ENCODE data around the gene SYNCRIP. TPM values are rescaled to one million over a fixed set of nuclear protein-coding genes. Genes with fewer than 3 reads are reported as not detected.
A peak's percentile ranks its signal among the peaks of the same experiment; 100 is the strongest.

The SYNCRIP gene
- total RNA-seq, 1 experiment from 2014 or later: 199 TPM

DNA sequence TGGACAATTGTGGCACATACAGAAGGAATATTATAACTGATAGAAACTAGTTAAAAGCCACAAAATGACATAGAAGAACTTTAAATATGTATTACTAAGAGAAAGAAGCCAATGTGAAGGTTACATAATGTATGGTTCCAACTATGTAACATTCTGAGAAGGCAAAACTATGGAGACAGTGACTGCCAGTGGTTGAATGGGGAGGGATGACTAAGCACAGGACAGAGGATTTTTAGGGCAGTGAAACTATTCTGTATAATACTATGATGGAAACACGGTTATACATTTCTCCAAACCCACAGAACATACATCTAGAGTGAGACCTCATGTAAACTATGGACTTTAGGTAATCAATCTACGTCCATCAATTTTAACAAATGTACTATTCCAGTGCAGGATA is 22.4 kb downstream of the SYNCRIP start:
- TF ChIP-seq, protein P1, sequence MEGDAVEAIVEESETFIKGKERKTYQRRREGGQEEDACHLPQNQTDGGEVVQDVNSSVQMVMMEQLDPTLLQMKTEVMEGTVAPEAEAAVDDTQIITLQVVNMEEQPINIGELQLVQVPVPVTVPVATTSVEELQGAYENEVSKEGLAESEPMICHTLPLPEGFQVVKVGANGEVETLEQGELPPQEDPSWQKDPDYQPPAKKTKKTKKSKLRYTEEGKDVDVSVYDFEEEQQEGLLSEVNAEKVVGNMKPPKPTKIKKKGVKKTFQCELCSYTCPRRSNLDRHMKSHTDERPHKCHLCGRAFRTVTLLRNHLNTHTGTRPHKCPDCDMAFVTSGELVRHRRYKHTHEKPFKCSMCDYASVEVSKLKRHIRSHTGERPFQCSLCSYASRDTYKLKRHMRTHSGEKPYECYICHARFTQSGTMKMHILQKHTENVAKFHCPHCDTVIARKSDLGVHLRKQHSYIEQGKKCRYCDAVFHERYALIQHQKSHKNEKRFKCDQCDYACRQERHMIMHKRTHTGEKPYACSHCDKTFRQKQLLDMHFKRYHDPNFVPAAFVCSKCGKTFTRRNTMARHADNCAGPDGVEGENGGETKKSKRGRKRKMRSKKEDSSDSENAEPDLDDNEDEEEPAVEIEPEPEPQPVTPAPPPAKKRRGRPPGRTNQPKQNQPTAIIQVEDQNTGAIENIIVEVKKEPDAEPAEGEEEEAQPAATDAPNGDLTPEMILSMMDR (conservative IDR thresholded peaks at IDR 0.05): no peak
- Histone ChIP-seq H2BK15ac (ENCODE audit: low read depth, low read length) (no peak overlapping the region), H2AK5ac (ENCODE audit: insufficient read length, low read length) (no peak overlapping the region), H3K4ac (ENCODE audit: low read depth, low read length) (no peak overlapping the region), H4K20me1 (ENCODE audit: control insufficient read depth, insufficient read depth, insufficient read length) (no peaks in the 10 kb centered on the region), H2BK12ac (ENCODE audit: insufficient read length, low read depth, low read length) (no peak overlapping the region), H3K18ac (ENCODE audit: insufficient read length, low read depth, low read length) (no peak overlapping the region), H2AFZ (ENCODE audit: low read length) (no peak overlapping the region), H2BK5ac (ENCODE audit: insufficient read length, low read length) (no peak overlapping the region), H3K56ac (ENCODE audit: insufficient read length, low read depth, low read length) (no peak overlapping the region), H3K9me3 (ENCODE audit: control insufficient read depth, low read depth, low read length) (no peaks in the 10 kb centered on the region), H2BK20ac (ENCODE audit: low read depth, low read length, poor library complexity, severe bottlenecking) (no peak overlapping the region), H3K4me1 (ENCODE audit: insufficient read depth, low read length) (no peaks in the 10 kb centered on the region), H3K27me3 (ENCODE audit: insufficient read depth, low read length) (no peaks in the 10 kb centered on the region), H3T11ph (ENCODE audit: low read length) (no peak overlapping the region), H3K79me2 (ENCODE audit: insufficient read depth, low read length) (no peaks in the 10 kb centered on the region; the same call in 1 of the 2 replicates), H4K91ac (ENCODE audit: insufficient read length, low read depth, low read length) (no peak overlapping the region), H3K14ac (ENCODE audit: insufficient read depth, low read length) (no peak overlapping the region), H3K79me1 (ENCODE audit: insufficient read depth, low read depth, low read length, poor library complexity, severe bottlenecking) (peaks cover 11% of the 10 kb centered on the region), H3K4me2 (ENCODE audit: insufficient read depth, insufficient read length, low read length) (no peak overlapping the region), H4K8ac (replicated peaks; ENCODE audit: insufficient read length, low read depth, low read length) (no peak overlapping the region), H3K23me2 (ENCODE audit: insufficient read length, low read depth, low read length, poor library complexity, severe bottlenecking) (no peaks in the 10 kb centered on the region), H3K23ac (ENCODE audit: insufficient read length, low read depth, low read length) (no peak overlapping the region), H4K5ac (ENCODE audit: insufficient read length, low read depth, low read length) (no peak overlapping the region), H3K27ac (ENCODE audit: insufficient read length, low read depth, low read length) (no peak overlapping the region), H2BK120ac (ENCODE audit: low read depth, low read length, poor library complexity, severe bottlenecking) (no peak overlapping the region), H3K9ac (ENCODE audit: extremely low read depth, insufficient read length, low read length) (no peak overlapping the region)
- Mint-ChIP-seq H3K9me3 (no peaks in the 10 kb centered on the region; a peak in 1 of 5 replicates), H3K27ac (peak overlapping the region in 2 of 3 experiments; percentile 18 to 19; a peak in 3 of 7 replicates), H3K27me3 (ENCODE audit: low read depth) (no peaks in the 10 kb centered on the region), H3K4me3 (no peak overlapping the region), H3K4me1 (no peaks in the 10 kb centered on the region), H3K36me3 (ENCODE audit: insufficient read depth in 1 of 3, low read depth in 3 of 3) (peaks cover 64 to 99% (median 95%) of the 10 kb centered on the region in 3 experiments)
- no peak for DNase-seq
- no CpG with 5 or more reads among the region's 2 CpGs for WGBS (ENCODE audit: extremely low coverage, insufficient read length, low lambda C conversion rate)

Measured in H9 (cell line).